ENCODE results near the gene KICS2. TPM values are rescaled to one million over a fixed set of nuclear protein-coding genes. Genes with fewer than 3 reads are reported as not detected.
A peak's percentile ranks its signal among the peaks of the same experiment; 100 is the strongest.
"Not testable (repeated sequence)": the region's sequence is repeated elsewhere in the genome, so short reads cannot be mapped to it uniquely, and the experiment has no call there.

KICS2 gene
- total and polyA plus RNA-seq, 12 donors: 1.8 to 6.1 (median 3.9) TPM

DNA sequence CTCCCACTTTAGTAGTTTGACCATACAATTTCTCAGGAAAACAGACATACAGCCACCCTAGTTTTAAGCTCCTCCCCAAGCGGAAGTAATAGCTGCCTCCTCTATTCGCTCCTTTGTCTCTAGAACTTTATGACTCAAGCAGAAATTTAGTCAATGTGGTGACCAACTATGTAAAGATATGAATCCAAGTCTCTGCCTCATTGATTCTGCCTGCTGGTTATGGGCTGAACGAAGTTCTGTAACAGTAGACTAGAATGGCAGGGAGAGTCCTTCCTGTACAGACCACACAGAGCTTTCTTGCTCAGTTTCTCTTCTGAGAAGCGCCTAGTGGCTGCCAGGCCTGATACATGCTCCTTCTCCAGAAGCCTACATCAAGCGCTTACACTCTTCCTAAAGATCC is 19.1 kb downstream of the KICS2 start:
- 93 to 97% methylated on average over 5 of the region's 5 CpGs for WGBS, 2 donors
- H3K27me3 ChIP-seq: no peaks in the 10 kb centered on the region
- no peaks in the 10 kb centered on the region for H3K4me1 ChIP-seq
- intact Hi-C loops (cut with DNase I): no loop called here
- peaks cover 0 to 19% (median 4%) of the 10 kb centered on the region in 9 donors for H3K36me3 ChIP-seq
- no peaks in the 10 kb centered on the region for H3K9me3 ChIP-seq
- ATAC-seq (no peak), DNase-seq (no peak)
- H3K27ac ChIP-seq: no peak overlapping the region
- H3K4me3 ChIP-seq: no peak overlapping the region
- TF ChIP-seq, protein P1, sequence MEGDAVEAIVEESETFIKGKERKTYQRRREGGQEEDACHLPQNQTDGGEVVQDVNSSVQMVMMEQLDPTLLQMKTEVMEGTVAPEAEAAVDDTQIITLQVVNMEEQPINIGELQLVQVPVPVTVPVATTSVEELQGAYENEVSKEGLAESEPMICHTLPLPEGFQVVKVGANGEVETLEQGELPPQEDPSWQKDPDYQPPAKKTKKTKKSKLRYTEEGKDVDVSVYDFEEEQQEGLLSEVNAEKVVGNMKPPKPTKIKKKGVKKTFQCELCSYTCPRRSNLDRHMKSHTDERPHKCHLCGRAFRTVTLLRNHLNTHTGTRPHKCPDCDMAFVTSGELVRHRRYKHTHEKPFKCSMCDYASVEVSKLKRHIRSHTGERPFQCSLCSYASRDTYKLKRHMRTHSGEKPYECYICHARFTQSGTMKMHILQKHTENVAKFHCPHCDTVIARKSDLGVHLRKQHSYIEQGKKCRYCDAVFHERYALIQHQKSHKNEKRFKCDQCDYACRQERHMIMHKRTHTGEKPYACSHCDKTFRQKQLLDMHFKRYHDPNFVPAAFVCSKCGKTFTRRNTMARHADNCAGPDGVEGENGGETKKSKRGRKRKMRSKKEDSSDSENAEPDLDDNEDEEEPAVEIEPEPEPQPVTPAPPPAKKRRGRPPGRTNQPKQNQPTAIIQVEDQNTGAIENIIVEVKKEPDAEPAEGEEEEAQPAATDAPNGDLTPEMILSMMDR (IDR thresholded peaks at IDR 0.05): no peak

DNA sequence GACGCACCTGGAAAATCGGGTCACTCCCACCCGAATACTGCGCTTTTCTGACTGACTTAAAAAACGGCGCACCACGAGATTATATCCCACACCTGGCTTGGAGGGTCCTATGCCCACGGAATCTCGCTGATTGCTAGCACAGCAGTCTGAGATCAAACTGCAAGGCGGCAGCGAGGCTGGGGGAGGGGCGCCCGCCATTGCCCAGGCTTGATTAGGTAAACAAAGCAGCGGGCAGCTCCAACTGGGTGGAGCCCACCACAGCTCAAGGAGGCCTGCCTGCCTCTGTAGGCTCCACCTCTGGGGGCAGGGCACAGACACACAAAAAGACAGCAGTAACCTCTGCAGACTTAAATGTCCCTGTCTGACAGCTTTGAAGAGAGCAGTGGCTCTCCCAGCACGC is 26.3 kb downstream of the KICS2 start:
- intact Hi-C loops (cut with DNase I); H3K4me3 ChIP-seq; H3K27ac ChIP-seq; ATAC-seq; H3K27me3 ChIP-seq; H3K4me1 ChIP-seq; H3K9me3 ChIP-seq; DNase-seq: not testable (repeated sequence)
- WGBS, 2 donors: 63 to 88% methylated on average over 3 to 10 of the region's 15 CpGs
- H3K36me3 ChIP-seq: peaks cover 0 to 13% (median 0%) of the 10 kb centered on the region in 9 donors

- peak in 4 of 8 donors; percentile 27 to 72 (median 44) for ATAC-seq
- no peak for DNase-seq
- WGBS, 2 donors: 73 to 84% methylated on average over 7 of the region's 7 CpGs
- Histone ChIP-seq H3K4me1 (peaks cover 0 to 4% (median 0%) of the 10 kb centered on the region in 9 donors), H3K27ac (peak overlapping the region in 3 of 10 donors; percentile 18 to 51 (median 26)), H3K9me3 (no peaks in the 10 kb centered on the region), H3K27me3 (no peaks in the 10 kb centered on the region), H3K36me3 (peaks cover 0 to 13% (median 0%) of the 10 kb centered on the region in 9 donors), H3K4me3 (no peak overlapping the region)
- TF ChIP-seq, protein P1 (IDR thresholded peaks at IDR 0.05): no peak
- intact Hi-C loops (cut with DNase I): no loop called here
These were observed 27.6 kb downstream of the KICS2 start for GRCh38 chr12:64194333-64195149.

DNA sequence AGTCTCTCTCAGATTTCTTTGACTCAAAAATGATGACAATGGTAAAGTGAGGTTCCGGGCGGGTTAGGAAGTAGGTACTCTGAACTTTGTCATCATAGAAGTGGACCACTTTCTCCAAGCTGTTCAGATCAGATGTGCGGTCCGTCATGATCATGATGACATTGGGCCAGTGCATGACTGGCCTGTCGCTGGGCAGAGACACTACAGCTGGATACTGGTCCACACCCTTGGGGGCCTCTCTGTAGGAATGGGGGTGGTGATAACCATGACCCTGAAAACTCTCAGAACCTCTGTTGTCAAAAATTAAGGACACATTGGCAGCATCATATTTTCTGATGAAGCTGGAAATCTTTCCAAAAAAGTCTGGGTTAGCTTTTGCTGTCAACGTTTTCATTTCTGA is 28.2 kb downstream of the KICS2 start:
- H3K4me3 ChIP-seq: no peak overlapping the region
- H3K27ac ChIP-seq: peak overlapping the region in 2 of 10 donors; percentile 26 to 51
- peaks cover 0 to 6% (median 0%) of the 10 kb centered on the region in 9 donors for H3K4me1 ChIP-seq
- H3K27me3 ChIP-seq: no peaks in the 10 kb centered on the region
- H3K36me3 ChIP-seq: peaks cover 0 to 13% (median 0%) of the 10 kb centered on the region in 9 donors
- ATAC-seq (peak in 2 of 8 donors; percentile 34 to 51), DNase-seq (no peak)
- WGBS, 2 donors: 86 to 88% methylated on average over 6 of the region's 6 CpGs
- TF ChIP-seq, protein P1 (IDR thresholded peaks at IDR 0.05): no peak
- no peaks in the 10 kb centered on the region for H3K9me3 ChIP-seq
- intact Hi-C loops (cut with DNase I): no loop called here

All from heart right ventricle (tissue), 16 donors.